Upper lobe of left lung (tissue), 6 donors: ENCODE results near the gene INTS11. TPM values are rescaled to one million over a fixed set of nuclear protein-coding genes. Genes with fewer than 3 reads are reported as not detected.

Source experiments
- ATAC-seq, 2 donors: fragments of 200-7000 bp; cut with Tn5 transposase; one replicate each; pipeline ENCODE4 v1.9.1; 2022; ENCODE audit warnings: mild to moderate bottlenecking in 2 of 2, moderate library complexity in 2 of 2; ENCODE audit not compliant: low FRiP score in 2 of 2
- DNase-seq, 2 donors: peaks; one replicate each; pipeline ENCODE4 v3.0.0-alpha.2; 2019 to 2020
- H3K27ac ChIP-seq, 4 donors: fragments of 200-600 bp; sonication (generic); one replicate each; pipeline ENCODE4 v1.5.1; 2016 to 2019
- H3K27me3 ChIP-seq, 4 donors: fragments of 200-600 bp; sonication (generic); one replicate each; pipeline ENCODE4 v1.5.1; 2017 to 2019
- H3K36me3 ChIP-seq, 4 donors: fragments of 200-600 bp; sonication (generic); one replicate each; pipeline ENCODE4 v1.5.1; 2016 to 2019
- H3K4me1 ChIP-seq, 4 donors: fragments of 200-600 bp; sonication (generic); one replicate each; pipeline ENCODE4 v1.5.1; 2018 to 2019
- H3K4me3 ChIP-seq, 4 donors: fragments of 200-600 bp; sonication (generic); one replicate each; pipeline ENCODE4 v1.5.1; 2017 to 2019; ENCODE audit warnings: mild to moderate bottlenecking in 2 of 4, moderate library complexity in 1 of 4
- H3K9me3 ChIP-seq, 4 donors: fragments of 200-600 bp; sonication (generic); one replicate each; pipeline ENCODE4 v1.5.1; 2018 to 2019
- EP300 ChIP-seq, 4 donors: sonication (generic); formaldehyde crosslinking; IDR thresholded peaks; one replicate each; pipeline ENCODE4 v1.5.1; 2017; ENCODE audit warnings: antibody characterized with exemption in 4 of 4, control low read depth in 2 of 4
- POLR2A ChIP-seq, 4 donors: fragments of 450-650 bp; IDR thresholded peaks; one replicate each; pipeline ENCODE4 v1.5.1; 2016 to 2017; ENCODE audit warnings: antibody characterized with exemption in 4 of 4, mild to moderate bottlenecking in 2 of 4
- POLR2AphosphoS5 ChIP-seq, 2 donors: sonication (generic); formaldehyde crosslinking; IDR thresholded peaks; one replicate each; pipeline ENCODE4 v1.5.1; 2017; ENCODE audit warnings: antibody characterized with exemption in 2 of 2
- WGBS, 2 donors: methylation state at CpG; one replicate each; pipeline ENCODE4 v1.1.5; 2017 to 2018; 5-methylcytosine and 5-hydroxymethylcytosine counted together
- total RNA-seq, 6 donors: library from RNA; depleted of rRNA in 4 of 6; stranded (reverse); fragments of >200 nt in 4 of 6; gene quantifications; one replicate each; pipeline versions ENCODE4 v1.1.0 to v1.2.1, GENCODE V29; 2016 to 2021
- TF ChIP-seq, protein P1 (sequence below), 6 experiments: fragments of 450-650 bp in 4 of 6; fragments of 200-600 bp in 2 of 6; sonication (generic) in 2 of 6; IDR thresholded peaks; one replicate each; pipeline ENCODE4 v1.5.1; 2016 to 2019; ENCODE audit warnings: antibody characterized with exemption in 6 of 6
- donor health status: DM: no; HTN: no; CAD: no; lungs with moderate emphysema.
- donor health status: DM: no; HTN: yes; CAD: no; lungs with severe emphysema.

INTS11 gene
- total RNA-seq, 6 donors from 2014 or later, result 71.7 to 267 (median 90.5) TPM

DNA sequence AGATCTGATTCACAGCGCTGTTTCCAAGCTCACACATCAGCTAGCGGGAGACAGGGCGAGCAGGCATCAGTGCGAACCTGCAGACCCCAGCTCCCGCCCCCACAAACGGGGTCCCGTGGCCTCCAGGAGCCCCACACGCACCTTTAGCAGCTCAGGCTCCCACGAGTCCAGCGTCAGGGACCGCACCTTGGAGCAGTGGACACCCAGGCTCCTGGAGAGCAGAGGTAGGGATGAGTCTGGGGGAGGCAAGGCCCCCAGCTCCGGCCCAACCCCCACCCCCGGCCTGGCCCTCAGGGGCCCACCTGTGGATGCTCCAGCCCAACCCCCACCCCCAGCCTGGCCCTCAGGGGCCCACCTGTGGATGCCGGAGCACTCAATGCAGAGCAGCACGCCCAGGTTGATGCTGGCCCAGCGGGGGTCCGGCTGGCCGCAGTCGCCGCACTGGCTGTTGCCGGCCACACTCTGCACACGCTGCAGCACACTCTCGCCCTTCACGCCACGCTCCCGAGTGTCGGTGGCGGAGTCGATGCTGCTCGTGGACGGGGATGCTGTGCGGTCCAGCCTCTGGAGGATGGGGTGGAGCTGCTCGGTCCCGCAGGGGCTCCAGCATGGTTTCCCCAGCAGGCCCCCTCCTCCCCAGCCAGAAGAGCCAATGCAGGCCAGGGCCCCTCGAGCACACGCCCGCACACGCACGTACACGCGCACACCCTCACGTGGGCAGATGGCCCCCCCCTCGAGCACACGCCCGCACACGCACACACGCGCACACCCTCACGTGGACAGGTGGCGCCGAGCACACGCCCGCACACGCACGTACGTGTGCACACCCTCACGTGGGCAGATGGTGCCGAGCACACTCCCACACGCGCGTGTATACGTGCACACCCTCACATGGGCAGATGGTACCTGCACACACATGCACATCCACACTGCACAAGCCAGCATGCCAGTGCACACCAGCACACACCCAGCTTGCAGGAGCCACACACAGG is 28.1 kb downstream of the INTS11 start:
- 94% methylated on average over 18 to 53 of the region's 62 CpGs for WGBS, 2 donors
- H3K4me1 ChIP-seq, result peaks cover 0 to 7% (median 4%) of the 10 kb centered on the region in 4 donors
- H3K27ac ChIP-seq, result no peak overlapping the region
- TF ChIP-seq, protein P1, sequence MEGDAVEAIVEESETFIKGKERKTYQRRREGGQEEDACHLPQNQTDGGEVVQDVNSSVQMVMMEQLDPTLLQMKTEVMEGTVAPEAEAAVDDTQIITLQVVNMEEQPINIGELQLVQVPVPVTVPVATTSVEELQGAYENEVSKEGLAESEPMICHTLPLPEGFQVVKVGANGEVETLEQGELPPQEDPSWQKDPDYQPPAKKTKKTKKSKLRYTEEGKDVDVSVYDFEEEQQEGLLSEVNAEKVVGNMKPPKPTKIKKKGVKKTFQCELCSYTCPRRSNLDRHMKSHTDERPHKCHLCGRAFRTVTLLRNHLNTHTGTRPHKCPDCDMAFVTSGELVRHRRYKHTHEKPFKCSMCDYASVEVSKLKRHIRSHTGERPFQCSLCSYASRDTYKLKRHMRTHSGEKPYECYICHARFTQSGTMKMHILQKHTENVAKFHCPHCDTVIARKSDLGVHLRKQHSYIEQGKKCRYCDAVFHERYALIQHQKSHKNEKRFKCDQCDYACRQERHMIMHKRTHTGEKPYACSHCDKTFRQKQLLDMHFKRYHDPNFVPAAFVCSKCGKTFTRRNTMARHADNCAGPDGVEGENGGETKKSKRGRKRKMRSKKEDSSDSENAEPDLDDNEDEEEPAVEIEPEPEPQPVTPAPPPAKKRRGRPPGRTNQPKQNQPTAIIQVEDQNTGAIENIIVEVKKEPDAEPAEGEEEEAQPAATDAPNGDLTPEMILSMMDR (IDR thresholded peaks at IDR 0.05), result no peak
- TF ChIP-seq POLR2A (IDR thresholded peaks at IDR 0.05), result no peak
- no peak for TF ChIP-seq POLR2AphosphoS5 (IDR thresholded peaks at IDR 0.05)
- no peak for TF ChIP-seq EP300 (IDR thresholded peaks at IDR 0.05)
- H3K36me3 ChIP-seq, result peaks cover 0 to 43% (median 16%) of the 10 kb centered on the region in 4 donors
- no peak for ATAC-seq
- no peaks in the 10 kb centered on the region for H3K27me3 ChIP-seq
- H3K4me3 ChIP-seq, result no peak overlapping the region
- peak in 1 of 2 donors; percentile 79 for DNase-seq
- no peaks in the 10 kb centered on the region for H3K9me3 ChIP-seq

DNA sequence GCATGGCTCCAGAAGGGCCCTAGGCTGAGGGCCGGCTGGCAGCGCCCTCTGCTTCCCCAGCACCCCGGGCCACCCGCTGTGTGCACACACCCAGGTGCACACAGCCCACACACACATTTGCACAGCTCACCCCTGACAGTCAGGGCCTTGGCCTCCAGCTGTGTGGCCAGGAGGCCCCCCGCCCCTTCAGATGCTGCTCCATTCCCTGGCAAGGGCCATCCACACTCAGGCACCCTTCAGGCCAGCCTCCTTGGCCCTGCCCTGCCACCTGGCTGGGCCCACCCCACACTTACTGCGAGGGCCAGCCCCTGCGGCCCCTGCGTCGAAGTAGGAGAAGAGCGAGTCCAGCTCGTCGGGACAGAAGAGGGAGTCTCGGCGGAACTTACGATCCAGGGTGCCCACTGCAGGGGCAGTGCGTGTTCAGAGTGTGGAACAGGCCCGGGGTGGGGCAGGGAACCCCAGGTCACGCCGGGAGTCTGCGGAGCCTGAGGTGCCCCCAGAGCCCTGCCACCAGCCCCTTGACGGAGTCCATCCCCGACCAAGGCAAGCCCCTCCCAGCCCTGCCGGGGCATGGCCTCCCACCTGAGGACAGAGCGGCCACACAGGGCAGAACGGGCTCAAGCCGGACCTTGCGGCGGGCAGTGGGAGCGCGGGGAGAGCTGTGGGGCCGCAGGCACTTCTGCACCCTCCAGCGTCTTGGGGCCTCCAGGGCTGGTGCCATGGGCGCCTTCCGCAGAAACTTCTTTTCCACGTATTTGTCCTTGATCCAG is 29.1 kb downstream of the INTS11 start:
- TF ChIP-seq EP300 (IDR thresholded peaks at IDR 0.05) (no peak), POLR2A (IDR thresholded peaks at IDR 0.05) (no peak), POLR2AphosphoS5 (IDR thresholded peaks at IDR 0.05) (no peak)
- TF ChIP-seq, protein P1 (IDR thresholded peaks at IDR 0.05), result no peak
- ATAC-seq (no peak), DNase-seq (peak in 1 of 2 donors; percentile 78)
- H3K27ac ChIP-seq, result no peak overlapping the region
- H3K36me3 ChIP-seq, result peaks cover 0 to 43% (median 16%) of the 10 kb centered on the region in 4 donors
- H3K4me1 ChIP-seq, result peaks cover 0 to 14% (median 9%) of the 10 kb centered on the region in 4 donors
- H3K9me3 ChIP-seq, result no peaks in the 10 kb centered on the region
- H3K4me3 ChIP-seq, result no peak overlapping the region
- 95 to 98% methylated on average over 14 to 31 of the region's 35 CpGs for WGBS, 2 donors
- H3K27me3 ChIP-seq, result peaks cover 0 to 3% (median 0%) of the 10 kb centered on the region in 4 donors

DNA sequence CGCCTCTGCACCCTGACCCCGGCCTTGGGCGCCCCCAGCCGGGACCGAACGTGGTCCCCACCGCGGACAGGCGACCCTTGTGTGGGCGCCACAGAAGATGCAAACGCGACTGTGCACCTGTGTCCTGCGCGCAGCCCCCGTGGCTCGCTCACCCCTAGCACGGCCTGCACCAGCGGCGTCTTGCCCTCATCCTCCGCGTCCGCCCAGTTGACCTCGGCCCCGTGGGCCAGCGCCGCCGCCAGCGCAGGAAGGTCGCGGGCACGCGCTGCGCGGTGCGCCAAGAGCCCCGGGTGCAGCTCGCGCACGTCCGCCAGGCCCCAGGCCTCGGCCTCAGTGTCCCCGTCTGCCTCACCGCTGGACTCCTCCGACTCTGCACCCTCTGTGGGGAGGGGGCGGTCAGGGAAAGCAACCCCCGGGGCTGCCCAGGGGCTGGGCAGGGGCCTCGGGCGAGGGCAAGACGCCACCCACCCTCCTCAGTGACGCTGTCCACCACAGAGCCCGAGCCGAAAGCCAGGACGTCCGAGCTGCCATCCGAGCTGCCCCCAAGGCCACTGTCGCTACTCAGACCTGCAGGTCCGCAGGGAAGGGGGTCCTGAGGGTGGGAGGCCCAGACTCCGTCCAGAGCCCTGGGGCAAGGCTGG is 30.1 kb downstream of the INTS11 start:
- TF ChIP-seq EP300 (IDR thresholded peaks at IDR 0.05) (no peak), POLR2AphosphoS5 (IDR thresholded peaks at IDR 0.05) (no peak), POLR2A (IDR thresholded peaks at IDR 0.05) (no peak)
- TF ChIP-seq, protein P1 (IDR thresholded peaks at IDR 0.05), result no peak
- H3K9me3 ChIP-seq, result no peaks in the 10 kb centered on the region
- H3K27me3 ChIP-seq, result peaks cover 0 to 3% (median 0%) of the 10 kb centered on the region in 4 donors
- DNase-seq (peak in 1 of 2 donors; percentile 79), ATAC-seq (no peak)
- H3K4me1 ChIP-seq, result peaks cover 0 to 14% (median 9%) of the 10 kb centered on the region in 4 donors
- 93 to 97% methylated on average over 21 to 52 of the region's 58 CpGs for WGBS, 2 donors
- peaks cover 0 to 43% (median 16%) of the 10 kb centered on the region in 4 donors for H3K36me3 ChIP-seq
- no peak overlapping the region for H3K27ac ChIP-seq
- H3K4me3 ChIP-seq, result no peak overlapping the region

DNA sequence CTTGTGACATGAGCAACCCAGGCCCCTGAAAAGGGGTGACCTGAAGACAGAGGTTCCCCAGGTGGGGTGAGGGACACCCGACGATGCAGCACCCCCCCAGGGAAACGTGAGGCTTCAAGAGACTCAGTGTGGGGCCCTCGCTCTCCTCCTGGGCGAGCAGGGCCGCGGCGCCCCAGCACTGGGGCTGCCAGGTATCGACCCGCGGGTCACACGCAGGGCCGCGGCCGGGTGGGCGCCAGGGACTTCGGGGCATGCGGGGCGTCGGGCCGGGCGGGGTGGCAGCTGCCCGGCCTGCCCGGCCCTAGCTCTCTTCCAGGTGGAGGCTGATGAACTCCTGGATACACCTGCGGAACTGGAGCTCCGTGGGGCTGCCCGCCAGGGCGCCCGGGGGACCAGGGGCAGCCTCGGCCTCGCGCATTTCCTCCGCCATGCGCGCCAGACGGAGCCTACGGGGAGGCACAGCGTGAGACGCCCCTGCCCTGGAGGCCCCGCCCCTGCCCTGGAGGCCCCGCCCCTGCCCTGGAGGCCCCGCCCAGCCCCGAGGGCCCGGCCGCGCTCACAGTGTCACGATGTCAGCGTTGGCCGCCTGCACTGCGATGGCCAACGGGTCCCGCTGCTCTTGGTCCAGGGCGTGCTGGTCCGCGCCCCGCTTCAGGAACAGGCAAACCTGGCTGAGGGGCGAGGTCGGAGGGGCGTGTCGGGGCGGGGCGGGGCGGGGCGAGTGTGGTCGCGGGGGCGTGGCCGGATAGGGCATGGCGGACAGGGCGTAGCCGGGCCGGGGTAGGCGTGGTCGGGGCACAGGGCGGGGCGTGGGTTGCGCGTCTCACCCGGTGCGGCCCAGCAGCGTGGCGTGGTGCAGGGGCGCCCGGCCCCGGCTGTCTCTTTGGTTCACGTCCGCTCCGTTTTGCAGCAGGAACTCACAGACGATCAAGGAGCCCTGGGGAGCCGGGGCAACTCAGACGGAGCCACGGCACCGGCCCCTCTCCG is 30.9 kb downstream of the INTS11 start:
- peak in 1 of 2 donors; percentile 86 for DNase-seq
- H3K27me3 ChIP-seq, result peaks cover 0 to 3% (median 0%) of the 10 kb centered on the region in 4 donors
- TF ChIP-seq POLR2A (IDR thresholded peaks at IDR 0.05) (no peak), POLR2AphosphoS5 (IDR thresholded peaks at IDR 0.05) (no peak), EP300 (IDR thresholded peaks at IDR 0.05) (no peak)
- H3K9me3 ChIP-seq, result no peaks in the 10 kb centered on the region
- H3K4me3 ChIP-seq, result no peak overlapping the region
- H3K36me3 ChIP-seq, result peaks cover 0 to 43% (median 16%) of the 10 kb centered on the region in 4 donors
- no peak overlapping the region for H3K27ac ChIP-seq
- H3K4me1 ChIP-seq, result peaks cover 0 to 14% (median 9%) of the 10 kb centered on the region in 4 donors
- WGBS, 2 donors, result 87 to 98% methylated on average over 12 to 38 of the region's 94 CpGs
- no peak for ATAC-seq
